Esophagus squamous epithelium (tissue), 5 donors: ENCODE measurements around the gene RYR1. TPM values are rescaled to one million over a fixed set of nuclear protein-coding genes. Genes with fewer than 3 reads are reported as not detected.

Experiments used
- DNase-seq: peaks from one replicate; lab custom pipeline; 2025; lab: John Stamatoyannopoulos, UW
- H3K27ac ChIP-seq, 4 donors: fragments of 200-600 bp; sonication (generic); one replicate each; pipeline ENCODE4 v1.5.1; 2016 to 2019; ENCODE audit warnings: mild to moderate bottlenecking in 1 of 4
- H3K27me3 ChIP-seq, 4 donors: fragments of 200-600 bp; sonication (generic); 1 replicate in 3 of 4; 2 replicates in 1 of 4; pipeline versions ENCODE4 v1.5.1 to v1.6.0; 2017 to 2021; ENCODE audit warnings: antibody characterized with exemption in 1 of 4
- H3K36me3 ChIP-seq, 3 donors: fragments of 200-600 bp; sonication (generic); one replicate each; pipeline ENCODE4 v1.5.1; 2016 to 2019
- H3K4me1 ChIP-seq, 3 donors: fragments of 200-600 bp; sonication (generic); one replicate each; pipeline ENCODE4 v1.5.1; 2017 to 2019
- H3K4me3 ChIP-seq, 4 donors: fragments of 200-600 bp; sonication (generic); 1 replicate in 3 of 4; 2 replicates in 1 of 4; pipeline ENCODE4 v1.5.1; 2016 to 2019; ENCODE audit warnings: mild to moderate bottlenecking in 2 of 4, moderate library complexity in 1 of 4
- H3K9me3 ChIP-seq, 3 donors: fragments of 200-600 bp; sonication (generic); one replicate each; pipeline ENCODE4 v1.5.1; 2016 to 2019
- CTCF ChIP-seq, 6 experiments: fragments of 450-650 bp in 4 of 6; fragments of 200-600 bp in 2 of 6; sonication (generic) in 2 of 6; IDR thresholded peaks; one replicate each; pipeline ENCODE4 v1.5.1; 2016 to 2019; ENCODE audit warnings: antibody characterized with exemption in 6 of 6, mild to moderate bottlenecking in 4 of 6, moderate library complexity in 4 of 6
- POLR2A ChIP-seq, 4 donors: fragments of 450-650 bp; IDR thresholded peaks; one replicate each; pipeline ENCODE4 v1.6.1; 2017; ENCODE audit warnings: antibody characterized with exemption in 4 of 4, mild to moderate bottlenecking in 4 of 4, moderate library complexity in 3 of 4
- WGBS, 2 donors: methylation state at CpG; one replicate each; pipeline ENCODE4 v1.1.5; 2018; 5-methylcytosine and 5-hydroxymethylcytosine counted together
- intact Hi-C: fragments of 100-400 bp; cut with DNase I; formaldehyde crosslinking; loops from one replicate; pipeline ENCODE4 v1.15.0; 2022
- total RNA-seq, 4 donors: library from RNA; depleted of rRNA; stranded (reverse); fragments of >200 nt; gene quantifications; one replicate each; pipeline ENCODE4 v1.1.0, GENCODE V29; 2016
- donor health status: DM: yes; HTN: yes; CAD: no.

RYR1 gene
- total RNA-seq, 4 donors from 2014 or later: 11.2 to 18.3 (median 13.8) TPM

GRCh38 chr19:38614289-38614688, 180.8 kb downstream of the RYR1 start:
- Histone ChIP-seq H3K9me3 (no peaks in the 10 kb centered on the region), H3K27me3 (no peaks in the 10 kb centered on the region), H3K4me3 (no peak overlapping the region), H3K36me3 (no peaks in the 10 kb centered on the region), H3K27ac (no peak overlapping the region), H3K4me1 (peaks cover 8 to 11% (median 11%) of the 10 kb centered on the region in 3 donors)
- intact Hi-C loops: no loop called here
- 64 to 100% methylated on average over 1 to 3 of the region's 3 CpGs for WGBS, 2 donors
- no peak for TF ChIP-seq CTCF (IDR thresholded peaks at IDR 0.05)
- no peak for TF ChIP-seq POLR2A (IDR thresholded peaks at IDR 0.05)
- DNase-seq: no peak

- Histone ChIP-seq H3K27ac (no peak overlapping the region), H3K27me3 (no peaks in the 10 kb centered on the region), H3K9me3 (no peaks in the 10 kb centered on the region), H3K4me1 (peaks cover 14 to 19% (median 16%) of the 10 kb centered on the region in 3 donors), H3K36me3 (peaks cover 0 to 3% (median 0%) of the 10 kb centered on the region in 3 donors), H3K4me3 (no peak overlapping the region)
- WGBS, 2 donors: 71 to 75% methylated on average over 7 of the region's 7 CpGs
- intact Hi-C loops: no loop called here
- no peak for DNase-seq
- TF ChIP-seq POLR2A (IDR thresholded peaks at IDR 0.05): no peak
- TF ChIP-seq CTCF (IDR thresholded peaks at IDR 0.05): no peak
Observed at GRCh38 chr19:38615007-38615581, 181.6 kb downstream of the RYR1 start.

GRCh38 chr19:38616265-38616664, 182.8 kb downstream of the RYR1 start:
- no peaks in the 10 kb centered on the region for H3K27me3 ChIP-seq
- intact Hi-C loops: no loop called here

GRCh38 chr19:38617283-38617763, 183.8 kb downstream of the RYR1 start:
- Histone ChIP-seq H3K27me3 (no peaks in the 10 kb centered on the region), H3K4me1 (peaks cover 16 to 33% (median 18%) of the 10 kb centered on the region in 3 donors), H3K27ac (peak overlapping the region; percentile 9 to 97 (median 88)), H3K4me3 (peak overlapping the region in 3 of 4 donors; percentile 83 to 98 (median 96)), H3K36me3 (peaks cover 9 to 25% (median 14%) of the 10 kb centered on the region in 3 donors), H3K9me3 (no peaks in the 10 kb centered on the region)
- intact Hi-C loops: no loop called here
- TF ChIP-seq CTCF (IDR thresholded peaks at IDR 0.05) (no peak), POLR2A (IDR thresholded peaks at IDR 0.05) (no peak)
- 62 to 66% methylated on average over 9 of the region's 9 CpGs for WGBS, 2 donors
- no peak for DNase-seq

More at GRCh38 chr19:38616265-38616664, 182.8 kb downstream of the RYR1 start:
- H3K36me3 ChIP-seq: peaks cover 6 to 15% (median 7%) of the 10 kb centered on the region in 3 donors
- no peak overlapping the region for H3K27ac ChIP-seq
- whole genome bisulfite sequencing, 2 donors: 82 to 92% methylated on average over 6 of the region's 6 CpGs
- no peak for DNase-seq
- no peak overlapping the region for H3K4me3 ChIP-seq
- TF ChIP-seq CTCF (IDR thresholded peaks at IDR 0.05) (no peak), POLR2A (IDR thresholded peaks at IDR 0.05) (no peak)
- H3K4me1 ChIP-seq: peaks cover 16 to 28% (median 18%) of the 10 kb centered on the region in 3 donors
- H3K9me3 ChIP-seq: no peaks in the 10 kb centered on the region

GRCh38 chr19:38617764-38618589, 184.5 kb downstream of the RYR1 start, which contains the start of gene MAP4K1:
Gene MAP4K1, minus strand, starts transcription at chr19:38617953. Its CDS starts 58 bp downstream, at chr19:38617895.
- H3K9me3 ChIP-seq: no peaks in the 10 kb centered on the region
- peaks cover 16 to 33% (median 18%) of the 10 kb centered on the region in 3 donors for H3K4me1 ChIP-seq
- peak; percentile 54 for DNase-seq
- peak within 1 kb of the TSS; percentile 62 to 98 (median 90) for H3K4me3 ChIP-seq
- H3K27me3 ChIP-seq: no peaks in the 10 kb centered on the region
- H3K27ac ChIP-seq: peak within 1 kb of the TSS; percentile 84 to 97 (median 90)
- peaks cover 9 to 32% (median 14%) of the 10 kb centered on the region in 3 donors for H3K36me3 ChIP-seq
- TF ChIP-seq POLR2A (IDR thresholded peaks at IDR 0.05): no peak
- no peak for TF ChIP-seq CTCF (IDR thresholded peaks at IDR 0.05)
- intact Hi-C loops: no loop called here
- WGBS, 2 donors: 36 to 53% methylated on average over 12 to 13 of the region's 28 CpGs
